Measurements from ENCODE around the gene SPNS3. TPM values are rescaled to one million over a fixed set of nuclear protein-coding genes. Genes with fewer than 3 reads are reported as not detected.

The SPNS3 gene
- total RNA-seq, 1 experiment from 2014 or later: 0.37 TPM

- H3K9me2 ChIP-seq (ENCODE audit: insufficient read depth): no peaks in the 10 kb centered on the region
- intact Hi-C loops (cut with micrococcal nuclease): no loop called here
- H3K79me2 ChIP-seq (ENCODE audit: insufficient read depth, low read length): no peaks in the 10 kb centered on the region
- no peaks in the 10 kb centered on the region for H4K20me1 ChIP-seq (ENCODE audit: insufficient read depth)
- H3K9ac ChIP-seq (ENCODE audit: low read length): no peak overlapping the region
- H3K27me3 ChIP-seq (ENCODE audit: insufficient read depth, low read length): no peaks in the 10 kb centered on the region
- no TSS peak for BruUV-seq (replicated peaks)
- H3K4me3 ChIP-seq (replicated peaks in 1 of 2; ENCODE audit: low read depth in 1 of 2, low read length in 2 of 2): no peak overlapping the region
- H3K9me3 ChIP-seq (ENCODE audit: control insufficient read depth in 1 of 2, insufficient read depth in 1 of 2, low read depth in 1 of 2, low read length in 2 of 2): no peaks in the 10 kb centered on the region
- H3K4me2 ChIP-seq (ENCODE audit: low read length): no peak overlapping the region
- DNase-seq (ENCODE audit: low read depth, low spot score) (no peak), ATAC-seq (no peak)
- no peaks in the 10 kb centered on the region for H3K36me3 ChIP-seq (ENCODE audit: control insufficient read depth in 1 of 2, insufficient read depth in 2 of 2, low read length in 2 of 2)
- ChIA-PET POLR2A (no interaction called here), CTCF (no interaction called here), RAD21 (ENCODE audit: low non-redundant PET in 1 of 2, low total read pairs in 2 of 2, uncharacterized antibody in 2 of 2, unreplicated experiment in 2 of 2) (no interaction called here)
- peaks cover 14 to 24% of the 10 kb centered on the region in 2 experiments for H3K4me1 ChIP-seq (ENCODE audit: control insufficient read depth in 1 of 2, insufficient read depth in 2 of 2, low read length in 2 of 2)
- H3K27ac ChIP-seq (ENCODE audit: low read depth, low read length): no peak overlapping the region
- no peak overlapping the region for H2AFZ ChIP-seq (ENCODE audit: low read depth, low read length, poor library complexity, severe bottlenecking)
- TF ChIP-seq TCF7L2 (IDR thresholded peaks at IDR 0.05; ENCODE audit: borderline replicate concordance, extremely low read depth, insufficient read depth, insufficient read length): no peak
- TF ChIP-seq SP1 (IDR thresholded peaks at IDR 0.05; ENCODE audit: low read depth): no peak
- TF ChIP-seq, protein P1, sequence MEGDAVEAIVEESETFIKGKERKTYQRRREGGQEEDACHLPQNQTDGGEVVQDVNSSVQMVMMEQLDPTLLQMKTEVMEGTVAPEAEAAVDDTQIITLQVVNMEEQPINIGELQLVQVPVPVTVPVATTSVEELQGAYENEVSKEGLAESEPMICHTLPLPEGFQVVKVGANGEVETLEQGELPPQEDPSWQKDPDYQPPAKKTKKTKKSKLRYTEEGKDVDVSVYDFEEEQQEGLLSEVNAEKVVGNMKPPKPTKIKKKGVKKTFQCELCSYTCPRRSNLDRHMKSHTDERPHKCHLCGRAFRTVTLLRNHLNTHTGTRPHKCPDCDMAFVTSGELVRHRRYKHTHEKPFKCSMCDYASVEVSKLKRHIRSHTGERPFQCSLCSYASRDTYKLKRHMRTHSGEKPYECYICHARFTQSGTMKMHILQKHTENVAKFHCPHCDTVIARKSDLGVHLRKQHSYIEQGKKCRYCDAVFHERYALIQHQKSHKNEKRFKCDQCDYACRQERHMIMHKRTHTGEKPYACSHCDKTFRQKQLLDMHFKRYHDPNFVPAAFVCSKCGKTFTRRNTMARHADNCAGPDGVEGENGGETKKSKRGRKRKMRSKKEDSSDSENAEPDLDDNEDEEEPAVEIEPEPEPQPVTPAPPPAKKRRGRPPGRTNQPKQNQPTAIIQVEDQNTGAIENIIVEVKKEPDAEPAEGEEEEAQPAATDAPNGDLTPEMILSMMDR (IDR thresholded peaks at IDR 0.05 in 2 of 3, conservative IDR thresholded peaks at IDR 0.05 in 1 of 3; ENCODE audit: borderline replicate concordance in 1 of 3, insufficient read depth in 1 of 3, low read depth in 2 of 3, low read length in 2 of 3): no peak
These were observed 39.3 kb upstream of the SPNS3 start for GRCh38 chr17:4394208-4395110.

- Histone ChIP-seq H4K20me1 (ENCODE audit: insufficient read depth) (no peaks in the 10 kb centered on the region), H3K9me3 (ENCODE audit: control insufficient read depth in 1 of 2, insufficient read depth in 1 of 2, low read depth in 1 of 2, low read length in 2 of 2) (no peaks in the 10 kb centered on the region), H3K4me1 (ENCODE audit: control insufficient read depth in 1 of 2, insufficient read depth in 2 of 2, low read length in 2 of 2) (peaks cover 14 to 24% of the 10 kb centered on the region in 2 experiments), H3K27me3 (ENCODE audit: insufficient read depth, low read length) (no peaks in the 10 kb centered on the region), H3K79me2 (ENCODE audit: insufficient read depth, low read length) (no peaks in the 10 kb centered on the region), H2AFZ (ENCODE audit: low read depth, low read length, poor library complexity, severe bottlenecking) (no peak overlapping the region), H3K27ac (ENCODE audit: low read depth, low read length) (no peak overlapping the region), H3K4me2 (ENCODE audit: low read length) (no peak overlapping the region), H3K9me2 (ENCODE audit: insufficient read depth) (no peaks in the 10 kb centered on the region), H3K4me3 (replicated peaks in 1 of 2; ENCODE audit: low read depth in 1 of 2, low read length in 2 of 2) (no peak overlapping the region), H3K36me3 (ENCODE audit: control insufficient read depth in 1 of 2, insufficient read depth in 2 of 2, low read length in 2 of 2) (no peaks in the 10 kb centered on the region), H3K9ac (ENCODE audit: low read length) (no peak overlapping the region)
- ChIA-PET RAD21 (ENCODE audit: low non-redundant PET in 1 of 2, low total read pairs in 2 of 2, uncharacterized antibody in 2 of 2, unreplicated experiment in 2 of 2) (no interaction called here), CTCF (no interaction called here), POLR2A (no interaction called here)
- DNase-seq (ENCODE audit: low read depth, low spot score): no peak
- no TSS peak for BruUV-seq (replicated peaks)
- ATAC-seq: no peak
- TF ChIP-seq EZH2phosphoT487 (IDR thresholded peaks at IDR 0.05; ENCODE audit: borderline replicate concordance): no peak
- no peak for TF ChIP-seq CEBPB (IDR thresholded peaks at IDR 0.05; ENCODE audit: low read depth)
- no peak for TF ChIP-seq JUND (IDR thresholded peaks at IDR 0.05)
- no peak for TF ChIP-seq ELF1 (IDR thresholded peaks at IDR 0.05; ENCODE audit: borderline replicate concordance, low read depth)
- no peak for TF ChIP-seq SP1 (IDR thresholded peaks at IDR 0.05; ENCODE audit: low read depth)
- TF ChIP-seq ZFX (IDR thresholded peaks at IDR 0.05): no peak
- TF ChIP-seq, protein P2, sequence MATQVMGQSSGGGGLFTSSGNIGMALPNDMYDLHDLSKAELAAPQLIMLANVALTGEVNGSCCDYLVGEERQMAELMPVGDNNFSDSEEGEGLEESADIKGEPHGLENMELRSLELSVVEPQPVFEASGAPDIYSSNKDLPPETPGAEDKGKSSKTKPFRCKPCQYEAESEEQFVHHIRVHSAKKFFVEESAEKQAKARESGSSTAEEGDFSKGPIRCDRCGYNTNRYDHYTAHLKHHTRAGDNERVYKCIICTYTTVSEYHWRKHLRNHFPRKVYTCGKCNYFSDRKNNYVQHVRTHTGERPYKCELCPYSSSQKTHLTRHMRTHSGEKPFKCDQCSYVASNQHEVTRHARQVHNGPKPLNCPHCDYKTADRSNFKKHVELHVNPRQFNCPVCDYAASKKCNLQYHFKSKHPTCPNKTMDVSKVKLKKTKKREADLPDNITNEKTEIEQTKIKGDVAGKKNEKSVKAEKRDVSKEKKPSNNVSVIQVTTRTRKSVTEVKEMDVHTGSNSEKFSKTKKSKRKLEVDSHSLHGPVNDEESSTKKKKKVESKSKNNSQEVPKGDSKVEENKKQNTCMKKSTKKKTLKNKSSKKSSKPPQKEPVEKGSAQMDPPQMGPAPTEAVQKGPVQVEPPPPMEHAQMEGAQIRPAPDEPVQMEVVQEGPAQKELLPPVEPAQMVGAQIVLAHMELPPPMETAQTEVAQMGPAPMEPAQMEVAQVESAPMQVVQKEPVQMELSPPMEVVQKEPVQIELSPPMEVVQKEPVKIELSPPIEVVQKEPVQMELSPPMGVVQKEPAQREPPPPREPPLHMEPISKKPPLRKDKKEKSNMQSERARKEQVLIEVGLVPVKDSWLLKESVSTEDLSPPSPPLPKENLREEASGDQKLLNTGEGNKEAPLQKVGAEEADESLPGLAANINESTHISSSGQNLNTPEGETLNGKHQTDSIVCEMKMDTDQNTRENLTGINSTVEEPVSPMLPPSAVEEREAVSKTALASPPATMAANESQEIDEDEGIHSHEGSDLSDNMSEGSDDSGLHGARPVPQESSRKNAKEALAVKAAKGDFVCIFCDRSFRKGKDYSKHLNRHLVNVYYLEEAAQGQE (IDR thresholded peaks at IDR 0.05; ENCODE audit: low read depth): no peak
- no peak for TF ChIP-seq SRF (IDR thresholded peaks at IDR 0.05; ENCODE audit: low read depth)
- TF ChIP-seq, protein P3, sequence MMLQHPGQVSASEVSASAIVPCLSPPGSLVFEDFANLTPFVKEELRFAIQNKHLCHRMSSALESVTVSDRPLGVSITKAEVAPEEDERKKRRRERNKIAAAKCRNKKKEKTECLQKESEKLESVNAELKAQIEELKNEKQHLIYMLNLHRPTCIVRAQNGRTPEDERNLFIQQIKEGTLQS (IDR thresholded peaks at IDR 0.05): no peak
- no peak for TF ChIP-seq ZNF274 (IDR thresholded peaks at IDR 0.05; ENCODE audit: low read depth, low read length)
- intact Hi-C loops (cut with micrococcal nuclease): no loop called here
These were observed 38.6 kb upstream of the SPNS3 start for GRCh38 chr17:4395111-4395478.

All from HCT116 (cell line).